Vagina (tissue), 2 donors: ENCODE results near the gene MYO7A. TPM values are rescaled to one million over a fixed set of nuclear protein-coding genes. Genes with fewer than 3 reads are reported as not detected.

ENCODE experiments used
- DNase-seq, 2 donors: peaks; one replicate each; pipeline ENCODE4 v3.0.0-alpha.2; 2017; ENCODE audit errors: extremely low spot score in 2 of 2
- H3K27ac ChIP-seq: fragments of 200-600 bp; sonication (generic); one replicate; pipeline ENCODE4 v1.5.1; 2019
- H3K27me3 ChIP-seq: fragments of 200-600 bp; sonication (generic); one replicate; pipeline ENCODE4 v1.5.1; 2019
- H3K36me3 ChIP-seq, 2 donors: fragments of 200-600 bp; sonication (generic); one replicate each; pipeline ENCODE4 v1.5.1; 2017 to 2019
- H3K4me1 ChIP-seq: fragments of 200-600 bp; sonication (generic); one replicate; pipeline ENCODE4 v1.5.1; 2019
- H3K4me3 ChIP-seq, 2 donors: fragments of 200-600 bp; sonication (generic); 1 replicate in 1 of 2; 2 replicates in 1 of 2; pipeline ENCODE4 v1.5.1; 2016 to 2019
- H3K9me3 ChIP-seq: fragments of 200-600 bp; sonication (generic); one replicate; pipeline ENCODE4 v1.5.1; 2019
- CTCF ChIP-seq, 3 experiments: fragments of 450-650 bp in 2 of 3; fragments of 200-600 bp in 1 of 3; sonication (generic) in 1 of 3; IDR thresholded peaks; one replicate each; pipeline ENCODE4 v1.5.1; 2017 to 2019; ENCODE audit warnings: antibody characterized with exemption in 3 of 3, mild to moderate bottlenecking in 2 of 3, moderate library complexity in 2 of 3
- POLR2A ChIP-seq, 2 donors: fragments of 450-650 bp; IDR thresholded peaks; one replicate each; pipeline ENCODE4 v1.6.1; 2017; ENCODE audit warnings: antibody characterized with exemption in 2 of 2, mild to moderate bottlenecking in 2 of 2, moderate library complexity in 2 of 2
- POLR2AphosphoS5 ChIP-seq, 2 donors: sonication (generic); formaldehyde crosslinking; IDR thresholded peaks; one replicate each; pipeline ENCODE4 v1.9.0; 2017; ENCODE audit warnings: antibody characterized with exemption in 2 of 2, mild to moderate bottlenecking in 2 of 2, low read depth in 1 of 2; ENCODE audit not compliant: insufficient read depth in 1 of 2
- intact Hi-C: fragments of 100-400 bp; cut with DNase I; formaldehyde crosslinking; loops from one replicate; pipeline ENCODE4 v1.15.1; 2023
- total RNA-seq: library from RNA; depleted of rRNA; stranded (reverse); fragments of >200 nt; gene quantifications from one replicate; pipeline ENCODE4 v1.2.3, GENCODE V29; 2016

MYO7A gene
- total RNA-seq, 1 donor from 2014 or later = 9.1 TPM

- DNase-seq = no peak
- no peak for TF ChIP-seq POLR2AphosphoS5 (IDR thresholded peaks at IDR 0.05; ENCODE audit: insufficient read depth in 1 of 2, low read depth in 1 of 2)
- no peak overlapping the region for H3K4me3 ChIP-seq
- no peaks in the 10 kb centered on the region for H3K36me3 ChIP-seq
- intact Hi-C loops = loop anchor here (10.0 kb wide), 1 partner anchor 353 kb away; no protein-coding TSS in a partner anchor
- H3K9me3 ChIP-seq = no peaks in the 10 kb centered on the region
- peaks cover 3% of the 10 kb centered on the region for H3K4me1 ChIP-seq
- no peak overlapping the region for H3K27ac ChIP-seq
- no peaks in the 10 kb centered on the region for H3K27me3 ChIP-seq
Measured at GRCh38 chr11:77191429-77191822, 63.4 kb downstream of the MYO7A start.

GRCh38 chr11:77191823-77192495 lies 63.9 kb downstream of the MYO7A start:
- Histone ChIP-seq H3K36me3 (no peaks in the 10 kb centered on the region), H3K27me3 (no peaks in the 10 kb centered on the region), H3K4me3 (no peak overlapping the region), H3K27ac (no peak overlapping the region), H3K9me3 (no peaks in the 10 kb centered on the region), H3K4me1 (peaks cover 3% of the 10 kb centered on the region)
- TF ChIP-seq POLR2AphosphoS5 (IDR thresholded peaks at IDR 0.05; ENCODE audit: insufficient read depth in 1 of 2, low read depth in 1 of 2) (no peak), CTCF (IDR thresholded peaks at IDR 0.05) (peak in 2 of 3 experiments; percentile 18 to 42)
- DNase-seq = no peak
- intact Hi-C loops = loop anchor here (10.0 kb wide), 1 partner anchor 353 kb away; no protein-coding TSS in a partner anchor

- H3K27me3 ChIP-seq = no peaks in the 10 kb centered on the region
- H3K36me3 ChIP-seq = no peaks in the 10 kb centered on the region
- H3K9me3 ChIP-seq = no peaks in the 10 kb centered on the region
- DNase-seq = no peak
- intact Hi-C loops = loop anchor here (10.0 kb wide), 1 partner anchor 352 kb away; no protein-coding TSS in a partner anchor
- H3K27ac ChIP-seq = no peak overlapping the region
- H3K4me3 ChIP-seq = no peak overlapping the region
- H3K4me1 ChIP-seq = peaks cover 3% of the 10 kb centered on the region
- no peak for TF ChIP-seq POLR2A (IDR thresholded peaks at IDR 0.05)
- no peak for TF ChIP-seq CTCF (IDR thresholded peaks at IDR 0.05)
- no peak for TF ChIP-seq POLR2AphosphoS5 (IDR thresholded peaks at IDR 0.05; ENCODE audit: insufficient read depth in 1 of 2, low read depth in 1 of 2)
Measured at GRCh38 chr11:77193167-77193566, 65.1 kb downstream of the MYO7A start.

GRCh38 chr11:77193911-77194830 lies 66.1 kb downstream of the MYO7A start:
- TF ChIP-seq POLR2A (IDR thresholded peaks at IDR 0.05) (no peak), CTCF (IDR thresholded peaks at IDR 0.05) (no peak), POLR2AphosphoS5 (IDR thresholded peaks at IDR 0.05; ENCODE audit: insufficient read depth in 1 of 2, low read depth in 1 of 2) (no peak)
- no peak for DNase-seq
- H3K4me3 ChIP-seq = no peak overlapping the region
- peaks cover 3% of the 10 kb centered on the region for H3K4me1 ChIP-seq
- H3K27me3 ChIP-seq = no peaks in the 10 kb centered on the region
- intact Hi-C loops = loop anchor here (10.0 kb wide), 1 partner anchor 351 kb away; no protein-coding TSS in a partner anchor
- H3K9me3 ChIP-seq = no peaks in the 10 kb centered on the region
- no peak overlapping the region for H3K27ac ChIP-seq
- no peaks in the 10 kb centered on the region for H3K36me3 ChIP-seq

- no peak for DNase-seq
- no peak overlapping the region for H3K4me3 ChIP-seq
- no peaks in the 10 kb centered on the region for H3K36me3 ChIP-seq
- H3K27me3 ChIP-seq = no peaks in the 10 kb centered on the region
- peaks cover 3% of the 10 kb centered on the region for H3K4me1 ChIP-seq
- intact Hi-C loops = loop anchor here (10.0 kb wide), 1 partner anchor 350 kb away; no protein-coding TSS in a partner anchor
- no peak overlapping the region for H3K27ac ChIP-seq
- no peak for TF ChIP-seq POLR2A (IDR thresholded peaks at IDR 0.05)
- no peak for TF ChIP-seq POLR2AphosphoS5 (IDR thresholded peaks at IDR 0.05; ENCODE audit: insufficient read depth in 1 of 2, low read depth in 1 of 2)
- no peak for TF ChIP-seq CTCF (IDR thresholded peaks at IDR 0.05)
- H3K9me3 ChIP-seq = no peaks in the 10 kb centered on the region
Measured at GRCh38 chr11:77195071-77195755, 67.2 kb downstream of the MYO7A start.
